ENCODE measurements around the gene TPRG1.

- TF ChIP-seq CTCF (IDR thresholded peaks at IDR 0.05): no peak
- TF ChIP-seq POLR2A (IDR thresholded peaks at IDR 0.05): no peak
These were observed 100.8 kb downstream of the TPRG1 start for GRCh38 chr3:189272500-189273119.

All from right lobe of liver (tissue), 4 donors.